HCT116 (cell line): ENCODE results near the gene LRATD1. TPM values are rescaled to one million over a fixed set of nuclear protein-coding genes. Genes with fewer than 3 reads are reported as not detected.

Experiments used
- ATAC-seq: fragments of 200-7000 bp; cut with Tn5 transposase; 2 replicates; pipeline ENCODE4 v1.9.1; 2020; ENCODE audit warnings: mild to moderate bottlenecking, moderate library complexity
- BruUV-seq: library from RNA; stranded (reverse); fragments of 400-500 nt; replicated peaks from 2 replicates; lab custom pipeline; 2021; lab: Mats Ljungman, UMichigan
- CTCF ChIA-PET: fragments of 300-600 bp; sonication (Branson Sonifier 250); formaldehyde crosslinking; loops from one replicate; lab custom pipeline; 2021; ENCODE audit warnings: antibody characterized with exemption; lab: Charles Lee
- POLR2A ChIA-PET: fragments of 300-600, 350-600 bp; sonication (Branson Sonifier 250); formaldehyde crosslinking; loops from one replicate; lab custom pipeline; 2021; ENCODE audit warnings: antibody characterized with exemption; lab: Charles Lee
- RAD21 ChIA-PET, 2 experiments: fragments of 300-600 bp; sonication (Branson Sonifier 250); formaldehyde crosslinking; loops; one replicate each; lab custom pipeline; 2023; ENCODE audit warnings: low total read pairs in 2 of 2; ENCODE audit not compliant: uncharacterized antibody in 2 of 2, unreplicated experiment in 2 of 2, low non-redundant PET in 1 of 2; lab: Charles Lee
- DNase-seq: peaks from one replicate; pipeline ENCODE4 v3.0.0-alpha.2; 2010; ENCODE audit warnings: low read depth, low spot score
- H2AFZ ChIP-seq: fragments of 200-600 bp; shearing (Covaris generic), sonication (generic); 2 replicates; pipeline ENCODE4 v1.6.1; 2017; ENCODE audit warnings: low read depth, mixed run types, mixed read lengths, antibody characterized with exemption, low read length; ENCODE audit not compliant: poor library complexity, severe bottlenecking
- H3K27ac ChIP-seq: 2 replicates; pipeline ENCODE4 v1.5.1; 2012; ENCODE audit warnings: low read depth, low read length
- H3K27me3 ChIP-seq: fragments of 200-600 bp; sonication (generic); 2 replicates; pipeline ENCODE4 v1.6.1; 2016; ENCODE audit warnings: mixed run types, low read length, mixed read lengths; ENCODE audit not compliant: insufficient read depth
- H3K36me3 ChIP-seq, 2 experiments: fragments of 200-500 bp in 1 of 2; fragments of 200-600 bp in 1 of 2; sonication (Bioruptor generic) in 1 of 2; sonication (generic) in 1 of 2; 2 replicates each; pipeline versions ENCODE4 v1.5.1 to v1.6.1; 2014 to 2016; ENCODE audit warnings: low read length in 2 of 2, inconsistent platforms in 1 of 2, mixed read lengths in 1 of 2, mixed run types in 1 of 2; ENCODE audit not compliant: insufficient read depth in 2 of 2, control insufficient read depth in 1 of 2
- H3K4me1 ChIP-seq, 2 experiments: fragments of 200-600 bp in 1 of 2; sonication (generic) in 1 of 2; 2 replicates each; pipeline versions ENCODE4 v1.5.1 to v1.6.1; 2012 to 2017; ENCODE audit warnings: low read length in 2 of 2, inconsistent platforms in 1 of 2, mild to moderate bottlenecking in 1 of 2, mixed read lengths in 1 of 2, mixed run types in 1 of 2, moderate library complexity in 1 of 2; ENCODE audit not compliant: insufficient read depth in 2 of 2, control insufficient read depth in 1 of 2
- H3K4me2 ChIP-seq: fragments of 200-600 bp; sonication (generic); 2 replicates; pipeline ENCODE4 v1.6.1; 2017; ENCODE audit warnings: mixed run types, low read length, mixed read lengths
- H3K4me3 ChIP-seq, 2 experiments: fragments of 200-600 bp in 1 of 2; sonication (generic) in 1 of 2; replicated peaks in 1 of 2; 2 replicates each; pipeline ENCODE4 v1.5.1; 2011 to 2016; ENCODE audit warnings: low read length in 2 of 2, control low read depth in 1 of 2, low read depth in 1 of 2, mild to moderate bottlenecking in 1 of 2, mixed read lengths in 1 of 2, mixed run types in 1 of 2
- H3K79me2 ChIP-seq: fragments of 200-600 bp; sonication (generic); 2 replicates; pipeline ENCODE4 v1.6.1; 2017; ENCODE audit warnings: mild to moderate bottlenecking, mixed run types, low read length, moderate library complexity, mixed read lengths; ENCODE audit not compliant: insufficient read depth
- H3K9ac ChIP-seq: fragments of 200-600 bp; sonication (generic); 2 replicates; pipeline ENCODE4 v1.6.1; 2016; ENCODE audit warnings: low read length, mixed read lengths
- H3K9me2 ChIP-seq: fragments of 200-600 bp; sonication (generic), shearing (Covaris generic); 2 replicates; pipeline ENCODE4 v1.6.1; 2017; ENCODE audit warnings: mixed run types, mild to moderate bottlenecking, moderate library complexity; ENCODE audit not compliant: insufficient read depth
- H3K9me3 ChIP-seq, 2 experiments: fragments of 200-500 bp in 1 of 2; fragments of 200-600 bp in 1 of 2; sonication (Bioruptor generic) in 1 of 2; sonication (generic) in 1 of 2; 2 replicates each; pipeline ENCODE4 v1.6.1; 2014 to 2017; ENCODE audit warnings: low read length in 2 of 2, mixed read lengths in 2 of 2, inconsistent platforms in 1 of 2, low read depth in 1 of 2, mild to moderate bottlenecking in 1 of 2, mixed run types in 1 of 2, moderate library complexity in 1 of 2; ENCODE audit not compliant: control insufficient read depth in 1 of 2, insufficient read depth in 1 of 2
- H4K20me1 ChIP-seq: fragments of 200-600 bp; sonication (generic), shearing (Covaris generic); 2 replicates; pipeline ENCODE4 v1.6.1; 2017; ENCODE audit warnings: mixed run types, mild to moderate bottlenecking, moderate library complexity; ENCODE audit not compliant: insufficient read depth
- ATF3 ChIP-seq: IDR thresholded peaks from 2 replicates; pipeline ENCODE4 v1.6.1; 2012
- CEBPB ChIP-seq: IDR thresholded peaks from 2 replicates; pipeline ENCODE4 v1.6.1; 2012; ENCODE audit warnings: low read depth
- CTCF ChIP-seq, 3 experiments: fragments of 200-600 bp in 1 of 3; sonication (generic) in 1 of 3; IDR thresholded peaks in 2 of 3; conservative IDR thresholded peaks in 1 of 3; 2 replicates each; pipeline ENCODE4 v1.5.1; 2012 to 2017; ENCODE audit warnings: low read depth in 2 of 3, low read length in 2 of 3, antibody characterized with exemption in 1 of 3, borderline replicate concordance in 1 of 3, control low read depth in 1 of 3, mild to moderate bottlenecking in 1 of 3, mixed read lengths in 1 of 3, mixed run types in 1 of 3, moderate library complexity in 1 of 3; ENCODE audit not compliant: insufficient read depth in 1 of 3
- EGR1 ChIP-seq: IDR thresholded peaks from 2 replicates; pipeline ENCODE4 v1.6.1; 2012; ENCODE audit warnings: low read depth
- EZH2phosphoT487 ChIP-seq: fragments of 200-600 bp; IDR thresholded peaks from 2 replicates; pipeline ENCODE4 v1.6.1; 2018; ENCODE audit warnings: antibody characterized with exemption, borderline replicate concordance
- FOSL1 ChIP-seq: IDR thresholded peaks from 2 replicates; pipeline ENCODE4 v1.6.1; 2012; ENCODE audit warnings: low read depth
- JUND ChIP-seq: IDR thresholded peaks from 2 replicates; pipeline ENCODE4 v1.6.1; 2012
- POLR2AphosphoS5 ChIP-seq: IDR thresholded peaks from 2 replicates; pipeline ENCODE4 v1.6.1; 2011; ENCODE audit warnings: mild to moderate bottlenecking, low read depth, low read length, moderate library complexity
- RAD21 ChIP-seq: IDR thresholded peaks from 2 replicates; pipeline ENCODE4 v1.6.1; 2012; ENCODE audit warnings: low read depth, mild to moderate bottlenecking
- SP1 ChIP-seq: IDR thresholded peaks from 2 replicates; pipeline ENCODE4 v1.6.1; 2012; ENCODE audit warnings: low read depth
- SRF ChIP-seq: IDR thresholded peaks from 2 replicates; pipeline ENCODE4 v1.6.1; 2012; ENCODE audit warnings: low read depth
- TCF7L2 ChIP-seq: IDR thresholded peaks from 2 replicates; pipeline ENCODE4 v1.7.0; 2011; ENCODE audit warnings: borderline replicate concordance, inconsistent platforms; ENCODE audit not compliant: insufficient read depth, insufficient read length; ENCODE audit errors: extremely low read depth
- ZBTB33 ChIP-seq: IDR thresholded peaks from 2 replicates; pipeline ENCODE4 v1.6.1; 2011; ENCODE audit warnings: mild to moderate bottlenecking, low read length, moderate library complexity; ENCODE audit not compliant: insufficient replicate concordance; ENCODE audit errors: extremely low read depth
- ZNF274 ChIP-seq: fragments of 200-500 bp; sonication (Bioruptor generic); IDR thresholded peaks from 2 replicates; pipeline ENCODE4 v1.6.1; 2014; ENCODE audit warnings: mild to moderate bottlenecking, low read depth, low read length, inconsistent platforms
- intact Hi-C: fragments of 100-400 bp; cut with micrococcal nuclease; formaldehyde crosslinking; loops from 2 replicates; pipeline ENCODE4 v1.10.0; 2022
- total RNA-seq: library from RNA; stranded (reverse); gene quantifications from one replicate; pipeline ENCODE4 v1.2.1, GENCODE V29; 2021; ENCODE audit not compliant: unreplicated experiment

LRATD1 gene
- total RNA-seq, 1 experiment from 2014 or later = 0.07 TPM

GRCh38 chr2:14615121-14615520, 17.4 kb upstream of the LRATD1 start:
- Histone ChIP-seq H2AFZ (no peak overlapping the region), H3K79me2 (no peaks in the 10 kb centered on the region), H3K9ac (no peak overlapping the region), H4K20me1 (no peaks in the 10 kb centered on the region), H3K4me3 (no peak overlapping the region), H3K9me3 (no peaks in the 10 kb centered on the region; a peak in 2 of 4 replicates), H3K27me3 (no peaks in the 10 kb centered on the region), H3K4me2 (no peak overlapping the region), H3K9me2 (no peaks in the 10 kb centered on the region), H3K36me3 (no peaks in the 10 kb centered on the region), H3K27ac (no peak overlapping the region), H3K4me1 (no peaks in the 10 kb centered on the region)
- CTCF ChIA-PET = no interaction called here
- no peak for ATAC-seq
- DNase-seq = no peak
- BruUV-seq = no TSS peak
- RAD21 ChIA-PET = no interaction called here
- intact Hi-C loops = no loop called here
- POLR2A ChIA-PET = no interaction called here
- no peak for TF ChIP-seq CTCF (IDR thresholded peaks at IDR 0.05 in 2 of 3, conservative IDR thresholded peaks at IDR 0.05 in 1 of 3; ENCODE audit: borderline replicate concordance in 1 of 3, insufficient read depth in 1 of 3, low read depth in 2 of 3, low read length in 2 of 3)
- TF ChIP-seq SRF = no peak
- TF ChIP-seq ATF3 = no peak
- TF ChIP-seq EGR1 = no peak
- no peak for TF ChIP-seq JUND
- TF ChIP-seq, all 23 proteins: peak for 0

DNA sequence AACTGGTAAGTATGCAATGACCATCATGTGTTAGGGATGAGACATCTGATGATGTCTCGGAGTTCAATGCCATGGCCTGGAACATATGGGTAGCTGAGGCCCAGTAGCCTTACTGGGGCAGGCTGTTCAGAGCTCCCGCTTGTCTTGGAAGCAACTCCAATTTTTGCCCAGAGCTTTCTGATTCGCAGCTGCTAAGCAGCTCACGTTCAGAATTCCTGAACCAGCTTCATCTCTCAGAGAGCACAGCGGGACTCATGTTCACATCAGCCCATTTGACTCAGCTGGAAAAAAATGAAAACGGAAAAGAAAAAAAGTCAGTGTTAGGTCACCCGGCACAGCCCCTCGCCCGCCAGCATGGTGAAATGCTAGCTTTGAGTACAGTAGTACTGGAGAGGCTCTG, 16.8 kb upstream of the LRATD1 start:
- no peak overlapping the region for H3K27ac ChIP-seq
- H3K4me2 ChIP-seq = no peak overlapping the region
- no peak overlapping the region for H3K9ac ChIP-seq
- no peaks in the 10 kb centered on the region for H3K9me2 ChIP-seq
- RAD21 ChIA-PET = no interaction called here
- H3K4me3 ChIP-seq = no peak overlapping the region
- no peaks in the 10 kb centered on the region; a peak in 2 of 4 replicates for H3K9me3 ChIP-seq
- H3K27me3 ChIP-seq = no peaks in the 10 kb centered on the region
- no peaks in the 10 kb centered on the region for H3K36me3 ChIP-seq
- no peaks in the 10 kb centered on the region for H3K79me2 ChIP-seq
- no peaks in the 10 kb centered on the region for H3K4me1 ChIP-seq
- DNase-seq = no peak
- POLR2A ChIA-PET = no interaction called here
- CTCF ChIA-PET = no interaction called here
- no peak overlapping the region for H2AFZ ChIP-seq
- ATAC-seq = no peak
- intact Hi-C loops = no loop called here
- H4K20me1 ChIP-seq = no peaks in the 10 kb centered on the region
- BruUV-seq = no TSS peak
- TF ChIP-seq ZBTB33 (no peak), CTCF (IDR thresholded peaks at IDR 0.05 in 2 of 3, conservative IDR thresholded peaks at IDR 0.05 in 1 of 3; ENCODE audit: borderline replicate concordance in 1 of 3, insufficient read depth in 1 of 3, low read depth in 2 of 3, low read length in 2 of 3) (no peak), ZNF274 (no peak), FOSL1 (no peak), EZH2phosphoT487 (no peak), JUND (no peak), SP1 (no peak), RAD21 (no peak), CEBPB (no peak), EGR1 (no peak), TCF7L2 (no peak), POLR2AphosphoS5 (no peak), SRF (no peak)
